HG03135 (cell line): ENCODE results near the gene DDX11.
"Not testable (repeated sequence)": the region's sequence is repeated elsewhere in the genome, so short reads cannot be mapped to it uniquely, and the experiment has no call there.

Source experiments
- ATAC-seq: cut with Tn5 transposase; IDR thresholded peaks from one replicate; pipeline ENCODE4 v1.9.1; 2021; ENCODE audit warnings: mild to moderate bottlenecking, moderate library complexity; ENCODE audit not compliant: unreplicated experiment

DDX11 gene

DNA sequence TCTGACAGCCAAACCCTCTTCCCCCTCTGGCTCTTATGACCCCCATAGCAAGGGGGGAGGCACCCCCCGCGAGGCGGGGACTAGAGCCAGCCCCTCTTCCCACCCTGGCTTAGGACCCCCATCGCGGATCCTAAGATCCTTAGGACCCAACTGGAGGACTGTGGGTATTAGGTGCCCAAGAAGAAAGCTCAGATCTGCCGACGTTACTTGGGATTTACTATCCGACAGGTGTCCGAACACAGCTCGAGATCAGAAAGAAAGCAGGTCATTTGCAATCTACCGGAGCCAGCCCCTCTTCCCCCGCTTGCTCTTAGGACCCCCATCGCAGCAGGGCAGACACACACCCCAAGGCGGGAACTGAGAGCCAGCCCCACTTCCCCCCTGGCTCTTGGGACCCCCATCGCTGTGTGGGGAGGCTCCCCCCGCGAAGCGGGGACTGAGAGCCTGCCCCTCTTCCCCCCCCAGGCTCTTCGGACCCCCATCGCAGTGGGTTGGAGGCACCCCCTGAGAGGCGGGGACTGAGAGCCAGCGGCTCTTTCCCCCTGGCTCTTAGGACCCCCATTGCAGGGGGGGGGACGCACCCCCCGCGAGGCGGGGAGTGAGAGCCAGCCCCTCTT is 46.8 kb downstream of the DDX11 start:
- no peak for ATAC-seq

- ATAC-seq, result not testable (repeated sequence)
Observed at GRCh38 chr12:31121022-31121728, 47.5 kb downstream of the DDX11 start.

DNA sequence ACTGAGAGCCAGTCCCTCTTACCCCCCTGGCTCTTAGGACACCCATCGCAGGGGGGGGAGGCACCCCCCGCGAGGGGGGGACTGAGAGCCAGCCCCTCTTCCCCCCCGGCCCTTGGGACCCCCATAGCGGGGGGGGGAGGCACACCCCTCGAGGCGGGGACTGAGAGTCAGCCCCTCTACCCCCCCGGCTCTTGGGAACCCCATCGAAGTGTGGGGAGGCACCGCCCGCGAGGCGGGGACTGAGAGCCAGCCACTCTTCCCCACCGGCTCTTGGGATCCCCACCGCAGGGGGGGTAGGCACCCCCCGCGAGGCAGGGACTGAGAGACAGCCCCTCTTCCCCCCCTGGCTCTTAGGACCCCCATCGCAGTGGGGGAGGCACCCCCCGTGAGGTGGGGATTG is 48.8 kb downstream of the DDX11 start:
- no peak for ATAC-seq

- not testable (repeated sequence) for ATAC-seq
Observed at GRCh38 chr12:31124158-31124557, 50.5 kb downstream of the DDX11 start.

DNA sequence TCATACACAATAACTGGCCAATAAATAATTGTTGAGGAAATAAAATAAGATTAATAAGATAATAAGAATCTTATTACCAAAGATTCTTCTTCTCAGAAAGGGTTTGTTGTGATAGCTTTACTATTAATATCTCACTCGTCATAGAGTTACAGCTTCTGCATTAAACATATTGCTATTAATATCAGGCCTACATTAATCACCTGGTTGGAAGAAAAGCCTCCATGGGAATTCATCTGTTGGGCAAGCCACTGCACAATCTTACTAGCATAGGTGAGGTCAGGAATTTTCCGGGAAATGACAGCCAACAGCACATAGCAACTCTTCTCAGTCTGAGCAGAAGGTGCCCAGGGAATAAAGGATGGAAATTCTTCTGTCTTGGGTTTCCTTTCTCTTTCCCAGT is 51.5 kb downstream of the DDX11 start:
- ATAC-seq, result not testable (repeated sequence)

- ATAC-seq, result not testable (repeated sequence)
Observed at GRCh38 chr12:31127209-31127848, 53.7 kb downstream of the DDX11 start.

- not testable (repeated sequence) for ATAC-seq
Observed at GRCh38 chr12:31136581-31136980, 62.9 kb downstream of the DDX11 start.

- ATAC-seq, result not testable (repeated sequence)
Observed at GRCh38 chr12:31144768-31145167, 71.1 kb downstream of the DDX11 start.

- ATAC-seq, result not testable (repeated sequence)
Observed at GRCh38 chr12:31145296-31145695, 71.6 kb downstream of the DDX11 start.

DNA sequence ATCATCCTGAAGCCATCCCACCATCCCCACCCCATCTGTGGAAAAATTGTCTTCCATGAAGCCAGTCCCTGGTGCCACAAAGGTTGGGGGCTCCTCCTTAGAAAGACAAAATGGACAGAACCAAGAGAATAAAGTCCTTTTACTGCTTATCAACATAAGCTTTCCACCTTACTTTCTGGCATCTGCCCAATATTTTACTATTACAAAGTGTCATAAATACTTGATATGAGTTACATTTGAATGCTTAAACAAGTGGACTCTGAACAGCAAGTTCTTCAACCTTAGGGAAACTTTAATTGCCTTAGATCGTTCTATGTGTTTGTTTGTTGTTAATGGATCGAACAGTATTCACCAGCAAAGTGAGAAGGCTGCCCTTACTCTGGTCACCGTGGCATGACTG is 73.8 kb downstream of the DDX11 start:
- ATAC-seq, result not testable (repeated sequence)

DNA sequence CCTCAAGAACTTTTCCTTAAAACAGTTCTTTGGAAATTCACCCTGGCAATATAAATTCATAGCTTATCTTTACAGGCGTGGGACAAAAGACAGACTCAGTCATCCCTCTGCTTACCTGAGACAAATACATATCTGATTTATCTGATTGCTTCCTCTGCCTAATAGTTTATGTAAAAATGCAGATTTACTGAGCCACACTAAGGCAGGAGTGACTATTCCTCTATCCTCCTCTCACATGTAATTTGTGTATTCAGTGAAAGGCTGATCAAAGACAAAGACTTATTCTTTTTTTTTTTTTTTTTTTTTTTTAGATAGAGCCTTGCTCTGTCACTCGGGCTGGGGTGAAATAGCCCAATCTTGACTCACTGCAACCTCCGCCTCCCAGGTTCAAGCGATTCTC is 77.1 kb downstream of the DDX11 start:
- ATAC-seq, result not testable (repeated sequence)
